ENCODE results near the gene MAP2K5.

The MAP2K5 gene

GRCh38 chr15:67850336-67850735 lies 307.8 kb downstream of the MAP2K5 start:
- Histone ChIP-seq H3K27ac (ENCODE audit: low read depth, low read length, poor library complexity, severe bottlenecking) (peak overlapping the region; percentile 96), H3K4me2 (ENCODE audit: low read length) (peak overlapping the region; percentile 3; the same call in 1 of the 2 replicates)

DNA sequence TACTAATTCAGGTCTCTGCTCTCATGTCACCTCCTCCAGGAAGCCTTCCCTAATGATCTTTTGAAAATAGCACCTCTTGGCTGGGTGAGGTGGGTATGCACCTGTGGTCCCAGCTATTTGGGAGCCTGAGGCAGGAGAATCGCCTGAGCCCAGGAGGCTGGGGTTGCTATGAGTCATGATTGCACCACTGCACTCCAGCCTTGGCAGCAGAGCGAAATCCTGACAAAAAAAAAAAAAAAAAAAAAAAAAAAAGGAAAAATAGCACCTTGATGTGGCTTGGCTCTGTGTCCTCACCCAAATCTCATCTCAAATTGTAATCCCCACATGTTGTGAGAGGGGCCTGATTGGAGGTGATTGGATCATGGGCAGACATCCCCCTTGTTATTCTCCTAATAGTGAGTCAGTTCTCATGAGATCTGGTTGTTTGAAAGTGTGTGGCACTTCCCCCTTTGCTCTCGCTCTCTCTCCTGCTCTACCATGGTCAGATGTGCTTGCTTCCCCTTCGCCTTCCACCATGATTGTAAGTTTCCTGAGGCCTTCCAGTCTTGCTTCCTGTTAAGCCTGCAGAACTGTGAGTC lies 308.6 kb downstream of the MAP2K5 start:
- no peaks in the 10 kb centered on the region for H3K36me3 ChIP-seq (ENCODE audit: insufficient read depth, low read length)
- H3F3A ChIP-seq (ENCODE audit: insufficient read depth, low read length), result 0 out of 2 replicates have a peak, but pooled peaks cover 3% of the 10 kb centered on the region
- no peaks in the 10 kb centered on the region for H3K9me2 ChIP-seq (ENCODE audit: low read depth, low read length)
- H3K27me3 ChIP-seq (ENCODE audit: insufficient read depth, low read length), result no peaks in the 10 kb centered on the region
- no peak overlapping the region for H2AFZ ChIP-seq (ENCODE audit: low read length)
- H3K27ac ChIP-seq (ENCODE audit: low read depth, low read length, poor library complexity, severe bottlenecking), result peak overlapping the region; percentile 96
- peak overlapping the region; percentile 3; the same call in 1 of the 2 replicates for H3K4me2 ChIP-seq (ENCODE audit: low read length)
- peaks cover 79% of the 10 kb centered on the region for H3K4me1 ChIP-seq (ENCODE audit: insufficient read depth, low read length, severe bottlenecking)
- TF ChIP-seq, protein P1, sequence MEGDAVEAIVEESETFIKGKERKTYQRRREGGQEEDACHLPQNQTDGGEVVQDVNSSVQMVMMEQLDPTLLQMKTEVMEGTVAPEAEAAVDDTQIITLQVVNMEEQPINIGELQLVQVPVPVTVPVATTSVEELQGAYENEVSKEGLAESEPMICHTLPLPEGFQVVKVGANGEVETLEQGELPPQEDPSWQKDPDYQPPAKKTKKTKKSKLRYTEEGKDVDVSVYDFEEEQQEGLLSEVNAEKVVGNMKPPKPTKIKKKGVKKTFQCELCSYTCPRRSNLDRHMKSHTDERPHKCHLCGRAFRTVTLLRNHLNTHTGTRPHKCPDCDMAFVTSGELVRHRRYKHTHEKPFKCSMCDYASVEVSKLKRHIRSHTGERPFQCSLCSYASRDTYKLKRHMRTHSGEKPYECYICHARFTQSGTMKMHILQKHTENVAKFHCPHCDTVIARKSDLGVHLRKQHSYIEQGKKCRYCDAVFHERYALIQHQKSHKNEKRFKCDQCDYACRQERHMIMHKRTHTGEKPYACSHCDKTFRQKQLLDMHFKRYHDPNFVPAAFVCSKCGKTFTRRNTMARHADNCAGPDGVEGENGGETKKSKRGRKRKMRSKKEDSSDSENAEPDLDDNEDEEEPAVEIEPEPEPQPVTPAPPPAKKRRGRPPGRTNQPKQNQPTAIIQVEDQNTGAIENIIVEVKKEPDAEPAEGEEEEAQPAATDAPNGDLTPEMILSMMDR (IDR thresholded peaks at IDR 0.05; ENCODE audit: low read length), result no peak
- TF ChIP-seq EZH2 (IDR thresholded peaks at IDR 0.05; ENCODE audit: borderline replicate concordance, low read length), result no peak
- H3K9ac ChIP-seq (ENCODE audit: low read length), result peak overlapping the region; percentile 16; the same call in 1 of the 2 replicates
- peak overlapping the region; percentile 15 for H3K4me3 ChIP-seq (ENCODE audit: low read depth, low read length, poor library complexity, severe bottlenecking)
- H3K79me2 ChIP-seq (ENCODE audit: insufficient read depth, low read length), result no peaks in the 10 kb centered on the region
- H3K9me3 ChIP-seq (ENCODE audit: low read length), result no peaks in the 10 kb centered on the region
- no peaks in the 10 kb centered on the region for H4K20me1 ChIP-seq (ENCODE audit: insufficient read depth, low read length)

More at GRCh38 chr15:67850336-67850735, 307.8 kb downstream of the MAP2K5 start:
- Histone ChIP-seq H3K9ac (ENCODE audit: low read length) (no peak overlapping the region; the same call in 1 of the 2 replicates), H3K4me1 (ENCODE audit: insufficient read depth, low read length, severe bottlenecking) (peaks cover 72% of the 10 kb centered on the region), H3K4me3 (ENCODE audit: low read depth, low read length, poor library complexity, severe bottlenecking) (no peak overlapping the region), H3K79me2 (ENCODE audit: insufficient read depth, low read length) (no peaks in the 10 kb centered on the region), H3F3A (ENCODE audit: insufficient read depth, low read length) (no peaks in the 10 kb centered on the region), H4K20me1 (ENCODE audit: insufficient read depth, low read length) (no peaks in the 10 kb centered on the region), H2AFZ (ENCODE audit: low read length) (no peak overlapping the region), H3K27me3 (ENCODE audit: insufficient read depth, low read length) (no peaks in the 10 kb centered on the region), H3K9me3 (ENCODE audit: low read length) (no peaks in the 10 kb centered on the region), H3K9me2 (ENCODE audit: low read depth, low read length) (no peaks in the 10 kb centered on the region), H3K36me3 (ENCODE audit: insufficient read depth, low read length) (no peaks in the 10 kb centered on the region)
- TF ChIP-seq, protein P1 (IDR thresholded peaks at IDR 0.05; ENCODE audit: low read length), result no peak
- no peak for TF ChIP-seq EZH2 (IDR thresholded peaks at IDR 0.05; ENCODE audit: borderline replicate concordance, low read length)

- Histone ChIP-seq H3K4me3 (ENCODE audit: low read depth, low read length, poor library complexity, severe bottlenecking) (peak overlapping the region; percentile 40), H3K79me2 (ENCODE audit: insufficient read depth, low read length) (no peaks in the 10 kb centered on the region), H3K9ac (ENCODE audit: low read length) (peak overlapping the region; percentile 62), H3K4me2 (ENCODE audit: low read length) (peak overlapping the region; percentile 67), H3K27me3 (ENCODE audit: insufficient read depth, low read length) (no peaks in the 10 kb centered on the region), H4K20me1 (ENCODE audit: insufficient read depth, low read length) (no peaks in the 10 kb centered on the region), H3K36me3 (ENCODE audit: insufficient read depth, low read length) (no peaks in the 10 kb centered on the region), H2AFZ (ENCODE audit: low read length) (peak overlapping the region; percentile 58; the same call in 1 of the 2 replicates), H3K9me2 (ENCODE audit: low read depth, low read length) (no peaks in the 10 kb centered on the region), H3F3A (ENCODE audit: insufficient read depth, low read length) (0 out of 2 replicates have a peak, but pooled peaks cover 3% of the 10 kb centered on the region), H3K4me1 (ENCODE audit: insufficient read depth, low read length, severe bottlenecking) (peaks cover 85% of the 10 kb centered on the region), H3K27ac (ENCODE audit: low read depth, low read length, poor library complexity, severe bottlenecking) (peak overlapping the region; percentile 96), H3K9me3 (ENCODE audit: low read length) (no peaks in the 10 kb centered on the region)
- TF ChIP-seq, protein P1 (IDR thresholded peaks at IDR 0.05; ENCODE audit: low read length), result no peak
- TF ChIP-seq EZH2 (IDR thresholded peaks at IDR 0.05; ENCODE audit: borderline replicate concordance, low read length), result no peak
These were observed 309.9 kb downstream of the MAP2K5 start for GRCh38 chr15:67852418-67852817.

Data from OCI-LY1 (cell line).